ENCODE measurements around the gene XRCC1. TPM values are rescaled to one million over a fixed set of nuclear protein-coding genes. Genes with fewer than 3 reads are reported as not detected.

The XRCC1 gene
- total RNA-seq, 4 donors from 2014 or later: 22.7 to 53.2 (median 30.7) TPM

- no peak overlapping the region for H3K4me3 ChIP-seq
- DNase-seq: no peak
- intact Hi-C loops (cut with DNase I; ENCODE audit: low total_unique reads): no loop called here
- TF ChIP-seq CTCF (IDR thresholded peaks at IDR 0.05) (no peak), POLR2A (IDR thresholded peaks at IDR 0.05) (no peak)
- H3K27ac ChIP-seq: peak overlapping the region; percentile 94 to 95
- no peaks in the 10 kb centered on the region for H3K9me3 ChIP-seq
- H3K4me1 ChIP-seq: no peaks in the 10 kb centered on the region
- no peaks in the 10 kb centered on the region for H3K36me3 ChIP-seq
- no peaks in the 10 kb centered on the region for H3K27me3 ChIP-seq
These were observed 70.2 kb downstream of the XRCC1 start for GRCh38 chr19:43505186-43505456.

GRCh38 chr19:43504426-43505185 lies 70.7 kb downstream of the XRCC1 start, which contains the start of gene PHLDB3:
Gene PHLDB3 (minus strand): TSS chr19:43504746. CDS start chr19:43504118, 628 bp downstream.
- H3K4me1 ChIP-seq: no peaks in the 10 kb centered on the region
- no peaks in the 10 kb centered on the region for H3K9me3 ChIP-seq
- H3K36me3 ChIP-seq: no peaks in the 10 kb centered on the region
- TF ChIP-seq CTCF (IDR thresholded peaks at IDR 0.05) (no peak), POLR2A (IDR thresholded peaks at IDR 0.05) (no peak)
- DNase-seq: peak in 1 of 2 donors; percentile 32
- H3K4me3 ChIP-seq: peak within 1 kb of the TSS; percentile 93 to 98
- intact Hi-C loops (cut with DNase I; ENCODE audit: low total_unique reads): no loop called here
- H3K27ac ChIP-seq: peak within 1 kb of the TSS; percentile 94 to 95
- no peaks in the 10 kb centered on the region for H3K27me3 ChIP-seq

- Histone ChIP-seq H3K27me3 (no peaks in the 10 kb centered on the region), H3K27ac (peak overlapping the region; percentile 94 to 95), H3K9me3 (no peaks in the 10 kb centered on the region), H3K36me3 (no peaks in the 10 kb centered on the region), H3K4me3 (peak overlapping the region; percentile 93 to 98), H3K4me1 (no peaks in the 10 kb centered on the region)
- TF ChIP-seq POLR2A (IDR thresholded peaks at IDR 0.05): peak; percentile 34 to 56
- TF ChIP-seq CTCF (IDR thresholded peaks at IDR 0.05): peak in 2 of 4 experiments; percentile 15 to 22
- intact Hi-C loops (cut with DNase I; ENCODE audit: low total_unique reads): no loop called here
- DNase-seq: peak; percentile 98 to 99
These were observed 71.6 kb downstream of the XRCC1 start for GRCh38 chr19:43503501-43504425.

GRCh38 chr19:43502419-43502976 lies 72.8 kb downstream of the XRCC1 start:
- Histone ChIP-seq H3K4me3 (peak overlapping the region in 1 of 2 donors; percentile 93), H3K9me3 (no peaks in the 10 kb centered on the region), H3K36me3 (no peaks in the 10 kb centered on the region), H3K27me3 (no peaks in the 10 kb centered on the region), H3K27ac (no peak overlapping the region), H3K4me1 (no peaks in the 10 kb centered on the region)
- no peak for DNase-seq
- TF ChIP-seq CTCF (IDR thresholded peaks at IDR 0.05): no peak
- TF ChIP-seq POLR2A (IDR thresholded peaks at IDR 0.05): no peak
- intact Hi-C loops (cut with DNase I; ENCODE audit: low total_unique reads): no loop called here
